MCF 10A (cell line): ENCODE measurements around the gene DPH3. TPM values are rescaled to one million over a fixed set of nuclear protein-coding genes. Genes with fewer than 3 reads are reported as not detected.

Source experiments
- BruUV-seq: library from RNA; stranded (reverse); fragments of 400-500 nt; replicated peaks from 2 replicates; lab custom pipeline; 2021; lab: Mats Ljungman, UMichigan
- CTCF ChIA-PET: fragments of 300-600 bp; sonication (Branson Sonifier 250); formaldehyde crosslinking; extraction: SDS; loops from one replicate; lab custom pipeline; 2021; ENCODE audit warnings: antibody characterized with exemption, inconsistent platforms; lab: Yijun Ruan, JAX
- POLR2A ChIA-PET: fragments of 300-600, 350-650 bp; sonication (Branson Sonifier 250); formaldehyde crosslinking; extraction: SDS; loops from one replicate; lab custom pipeline; 2020; ENCODE audit warnings: antibody characterized with exemption, inconsistent platforms; lab: Yijun Ruan, JAX
- DNase-seq: peaks from one replicate; pipeline ENCODE4 v3.0.0-alpha.2; 2018; ENCODE audit not compliant: unreplicated experiment
- H3K27ac Mint-ChIP-seq: one replicate; pipeline ENCODE4 v1.8.0; 2022; ENCODE audit warnings: mild to moderate bottlenecking, low read depth, mixed read lengths; ENCODE audit not compliant: unreplicated experiment
- H3K27me3 Mint-ChIP-seq: one replicate; pipeline ENCODE4 v1.8.0; 2022; ENCODE audit warnings: mixed read lengths; ENCODE audit not compliant: insufficient read depth, unreplicated experiment
- H3K36me3 Mint-ChIP-seq: one replicate; pipeline ENCODE4 v1.8.0; 2022; ENCODE audit warnings: mild to moderate bottlenecking, moderate library complexity, mixed read lengths; ENCODE audit not compliant: insufficient read depth, unreplicated experiment
- H3K4me1 Mint-ChIP-seq: one replicate; pipeline ENCODE4 v1.8.0; 2022; ENCODE audit warnings: mixed read lengths; ENCODE audit not compliant: insufficient read depth, unreplicated experiment
- H3K4me3 Mint-ChIP-seq: one replicate; pipeline ENCODE4 v1.8.0; 2022; ENCODE audit warnings: mild to moderate bottlenecking, moderate library complexity, mixed read lengths; ENCODE audit not compliant: unreplicated experiment
- H3K9me3 Mint-ChIP-seq: one replicate; pipeline ENCODE4 v1.8.0; 2022; ENCODE audit warnings: mixed read lengths; ENCODE audit not compliant: unreplicated experiment
- CTCF ChIP-seq: fragments of 200-600 bp; IDR thresholded peaks from one replicate; pipeline ENCODE4 v1.8.0; 2022; ENCODE audit warnings: antibody characterized with exemption, mild to moderate bottlenecking; ENCODE audit not compliant: unreplicated experiment
- intact Hi-C: fragments of 100-400 bp; cut with micrococcal nuclease; formaldehyde crosslinking; loops from 2 replicates; pipeline ENCODE4 v1.14.1; 2022
- total RNA-seq: library from RNA; stranded (reverse); gene quantifications from 2 replicates; pipeline ENCODE4 v1.2.3, GENCODE V29; 2022

DPH3 gene
- total RNA-seq, 1 experiment from 2014 or later, result 30.5 TPM

DNA sequence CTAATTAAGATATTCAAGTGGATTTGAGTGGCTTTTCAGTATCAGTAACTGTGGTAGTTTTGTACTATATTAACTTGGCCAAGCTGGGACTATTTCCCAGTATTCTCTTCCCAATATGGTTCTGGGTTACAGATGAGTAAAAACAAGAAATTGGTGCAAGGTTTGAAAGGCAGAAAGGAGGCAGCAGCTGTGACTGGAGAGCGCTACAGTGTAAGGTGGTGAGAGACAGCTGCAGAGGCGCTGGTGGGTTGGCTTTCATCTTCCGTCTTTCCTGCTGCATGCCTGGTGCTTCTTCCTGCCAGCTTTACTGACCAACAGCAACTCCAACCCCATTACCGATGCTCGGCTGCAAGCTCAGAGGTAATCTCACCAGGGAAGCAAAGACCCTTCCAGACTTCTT is 9.8 kb downstream of the DPH3 start:
- no peak for TF ChIP-seq CTCF
- no TSS peak for BruUV-seq
- Mint-ChIP-seq H3K4me1 (peaks cover 22% of the 10 kb centered on the region), H3K4me3 (no peak overlapping the region), H3K9me3 (no peaks in the 10 kb centered on the region), H3K27ac (no peak overlapping the region), H3K27me3 (no peaks in the 10 kb centered on the region), H3K36me3 (peaks cover 8% of the 10 kb centered on the region)
- POLR2A ChIA-PET, result interaction anchor here (4.4 kb wide), 1 partner anchor 10 kb away, joined by 47 read pairs; the partner anchor contains the start of genes DPH3 and OXNAD1
- DNase-seq, result no peak
- CTCF ChIA-PET, result interaction anchor here (0.7 to 1.8 kb wide), 4 partner anchors 9 to 443 kb away, joined by 3 to 6 read pairs (median 4); no protein-coding TSS in a partner anchor
- intact Hi-C loops, result no loop called here

GRCh38 chr3:16253601-16254000 is 11.1 kb downstream of the DPH3 start:
- H3K9me3 Mint-ChIP-seq, result no peaks in the 10 kb centered on the region
- intact Hi-C loops, result no loop called here
- H3K4me3 Mint-ChIP-seq, result no peak overlapping the region
- peak; percentile 78 for DNase-seq
- H3K36me3 Mint-ChIP-seq, result no peaks in the 10 kb centered on the region
- H3K27ac Mint-ChIP-seq, result no peak overlapping the region
- no TSS peak for BruUV-seq
- TF ChIP-seq CTCF, result no peak
- ChIA-PET CTCF (interaction anchor here (0.5 to 1.8 kb wide), 6 partner anchors 9 to 477 kb away, joined by 3 to 6 read pairs (median 4); no protein-coding TSS in a partner anchor), POLR2A (interaction anchor here (0.5 to 4.4 kb wide), 8 partner anchors 11 to 457 kb away, joined by 3 to 47 read pairs (median 4); partner anchors contain the start of genes DPH3 and OXNAD1)
- H3K27me3 Mint-ChIP-seq, result no peaks in the 10 kb centered on the region
- peaks cover 22% of the 10 kb centered on the region for H3K4me1 Mint-ChIP-seq

DNA sequence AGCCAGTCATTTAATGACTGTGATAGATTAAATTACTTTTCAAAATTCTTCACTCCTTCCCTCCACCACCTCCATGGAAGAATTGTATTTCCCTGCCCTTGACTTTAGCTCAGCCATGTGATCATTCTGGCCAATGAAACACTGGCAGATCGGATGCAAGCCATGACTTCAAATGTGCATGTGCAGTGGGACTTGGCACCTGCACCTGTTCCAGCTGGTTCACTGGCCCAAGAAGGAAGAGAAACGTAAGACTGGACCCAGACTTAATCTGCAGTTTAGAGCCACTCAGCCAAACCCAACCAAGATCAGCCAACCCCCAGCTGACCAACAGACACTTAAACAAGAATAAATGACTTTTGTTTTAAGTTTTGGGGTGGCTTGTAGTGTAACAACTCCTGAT is 11.8 kb downstream of the DPH3 start:
- intact Hi-C loops, result no loop called here

More for the DNA sequence above, 11.8 kb downstream of the DPH3 start:
- H3K4me3 Mint-ChIP-seq, result no peak overlapping the region
- H3K4me1 Mint-ChIP-seq, result peaks cover 26% of the 10 kb centered on the region
- no peak for TF ChIP-seq CTCF
- H3K9me3 Mint-ChIP-seq, result no peaks in the 10 kb centered on the region
- H3K27me3 Mint-ChIP-seq, result no peaks in the 10 kb centered on the region
- no peak for DNase-seq
- H3K36me3 Mint-ChIP-seq, result no peaks in the 10 kb centered on the region
- H3K27ac Mint-ChIP-seq, result no peak overlapping the region
- ChIA-PET CTCF (interaction anchor here (0.6 to 3.0 kb wide), 6 partner anchors 9 to 476 kb away, joined by 3 to 27 read pairs (median 4); no protein-coding TSS in a partner anchor), POLR2A (interaction anchor here (0.5 to 4.4 kb wide), 8 partner anchors 9 to 642 kb away, joined by 3 to 47 read pairs (median 4); partner anchors contain the start of genes DPH3 and OXNAD1)
- no TSS peak for BruUV-seq
